Heart right ventricle (tissue), 16 donors: ENCODE results near the gene PRTFDC1. TPM values are rescaled to one million over a fixed set of nuclear protein-coding genes. Genes with fewer than 3 reads are reported as not detected.

Experiments used
- ATAC-seq, 8 donors: fragments of 200-7000 bp; cut with Tn5 transposase; one replicate each; pipeline ENCODE4 v1.9.1; 2020; ENCODE audit warnings: mild to moderate bottlenecking in 8 of 8, moderate library complexity in 8 of 8, moderate number of reproducible peaks in 1 of 8
- DNase-seq, 2 donors: peaks; one replicate each; pipeline ENCODE4 v3.0.0-alpha.2; 2020
- H3K27ac ChIP-seq, 10 donors: fragments of 200-600 bp; sonication (generic) in 2 of 10; one replicate each; pipeline versions ENCODE4 v1.5.0 to v1.8.0; 2020 to 2022; ENCODE audit warnings: mild to moderate bottlenecking in 3 of 10
- H3K27me3 ChIP-seq, 7 donors: fragments of 200-600 bp; one replicate each; pipeline ENCODE4 v1.8.0; 2021 to 2022; ENCODE audit warnings: mild to moderate bottlenecking in 2 of 7
- H3K36me3 ChIP-seq, 9 donors: fragments of 200-600 bp; sonication (generic) in 1 of 9; one replicate each; pipeline versions ENCODE4 v1.5.0 to v1.8.0; 2020 to 2022; ENCODE audit warnings: mild to moderate bottlenecking in 2 of 9
- H3K4me1 ChIP-seq, 9 donors: fragments of 200-600 bp; sonication (generic) in 1 of 9; one replicate each; pipeline versions ENCODE4 v1.5.0 to v1.8.0; 2020 to 2022; ENCODE audit warnings: mild to moderate bottlenecking in 4 of 9
- H3K4me3 ChIP-seq, 10 donors: fragments of 200-600 bp; sonication (generic) in 2 of 10; one replicate each; pipeline versions ENCODE4 v1.5.0 to v1.8.0; 2020 to 2022; ENCODE audit warnings: mild to moderate bottlenecking in 7 of 10, moderate library complexity in 2 of 10
- H3K9me3 ChIP-seq, 11 donors: fragments of 200-600 bp in 10 of 11; sonication (generic) in 2 of 11; one replicate each; pipeline versions ENCODE4 v1.5.0 to v1.8.0; 2013 to 2022; ENCODE audit warnings: mild to moderate bottlenecking in 2 of 11, control low read depth in 1 of 11, moderate library complexity in 1 of 11
- CTCF ChIP-seq, 9 donors: fragments of 200-600 bp; sonication (generic) in 2 of 9; IDR thresholded peaks; one replicate each; pipeline versions ENCODE4 v1.5.0 to v1.8.0; 2021 to 2022; ENCODE audit warnings: antibody characterized with exemption in 9 of 9, mild to moderate bottlenecking in 5 of 9, moderate library complexity in 1 of 9
- WGBS, 2 donors: extraction: QIAGEN DNeasy Blood & Tissue Kit; methylation state at CpG; one replicate each; pipeline ENCODE4 v1.1.7; 2013; ENCODE audit warnings: inconsistent platforms in 1 of 2; 5-methylcytosine and 5-hydroxymethylcytosine counted together
- intact Hi-C, 10 donors: fragments of 100-400 bp; cut with DNase I; formaldehyde crosslinking; loops; one replicate each; pipeline versions ENCODE4 v1.11.1 to v1.14.2; 2022
- polyA plus RNA-seq, 2 donors: library from polyadenylated mRNA; stranded (reverse); fragments of 200-250 nt; gene quantifications; one replicate each; pipeline ENCODE4 v1.2.3, GENCODE V29; 2013
- total RNA-seq, 10 donors: library from RNA; stranded (reverse); fragmentation: NEBNext Ultra II Directional in 3 of 10; extraction: Animal tissue kit (Norgen Biotek cat#: 25700) in 3 of 10; gene quantifications; one replicate each; pipeline versions ENCODE4 v1.2.1 to v1.2.4, GENCODE V29; 2021 to 2023
- donor health status: Arrhythmogenic right ventricular cardiomyopathy.
- donor health status: ischemic (EF 13 %, LVEDD 7.1; RV severe dilation, severe dysfunction).
- donor health status: healthy with polysubstance abuse.
- donor health status: DM: no; HTN: yes; CAD: no.
- donor health status: DM: no; HTN: no; CAD: no.
- donor health status: ischemic (EF 25% LVEDD 6.9; RV normal size, moderate dysfunction).
- donor health status: ischemic (EF 25% LVEDD 5.7; RV mildly dilated, moderate dysfunction).
- donor health status: healthy.
- donor health status: DM: yes; HTN: yes; CAD: no.
- donor health status: Ischemic cardiomyopathy.
- donor health status: ischemic (EF 35%, LVEDD 5.7; RV mildly dilated, moderate dysfunction).
- donor health status: nonischemic (EF 11% LVEDD 7.7; RV severe dilation, severe dysfunction).
- donor health status: DM: yes; HTN: yes; CAD: no.
- donor health status: PGD.
- donor health status: ischemic (EF 29% LVEDD 5.4; RV normal size, mild dysfunction).
- donor health status: nonischemic (EF 23%, LVEDD 6.1; RV moderate dilation, normal function).

PRTFDC1 gene
- total and polyA plus RNA-seq, 12 donors = 2.5 to 11.4 (median 5.0) TPM

GRCh38 chr10:24894728-24895127 lies 57.7 kb downstream of the PRTFDC1 start:
- Histone ChIP-seq H3K4me3 (no peak overlapping the region), H3K4me1 (peaks cover 0 to 27% (median 0%) of the 10 kb centered on the region in 9 donors), H3K36me3 (no peaks in the 10 kb centered on the region), H3K27me3 (no peaks in the 10 kb centered on the region), H3K27ac (peak overlapping the region in 1 of 10 donors; percentile 64), H3K9me3 (no peaks in the 10 kb centered on the region)
- intact Hi-C loops = no loop called here
- no peak for TF ChIP-seq CTCF (IDR thresholded peaks at IDR 0.05)
- DNase-seq (no peak), ATAC-seq (no peak)
- WGBS, 2 donors = 91 to 95% methylated on average over 8 of the region's 8 CpGs

GRCh38 chr10:24894309-24894708 lies 58.1 kb downstream of the PRTFDC1 start:
- ATAC-seq (peak in 3 of 8 donors; percentile 13 to 68 (median 60)), DNase-seq (no peak)
- no peaks in the 10 kb centered on the region for H3K36me3 ChIP-seq
- WGBS, 2 donors = 85 to 95% methylated on average over 5 of the region's 5 CpGs
- H3K4me1 ChIP-seq = peaks cover 0 to 31% (median 0%) of the 10 kb centered on the region in 9 donors
- intact Hi-C loops = no loop called here
- peak overlapping the region in 1 of 10 donors; percentile 64 for H3K27ac ChIP-seq
- no peaks in the 10 kb centered on the region for H3K27me3 ChIP-seq
- H3K4me3 ChIP-seq = no peak overlapping the region
- H3K9me3 ChIP-seq = no peaks in the 10 kb centered on the region
- no peak for TF ChIP-seq CTCF (IDR thresholded peaks at IDR 0.05)

- H3K4me3 ChIP-seq = no peak overlapping the region
- no peak for TF ChIP-seq CTCF (IDR thresholded peaks at IDR 0.05)
- no peaks in the 10 kb centered on the region for H3K9me3 ChIP-seq
- no peaks in the 10 kb centered on the region for H3K36me3 ChIP-seq
- no peak overlapping the region for H3K27ac ChIP-seq
- ATAC-seq = no peak
- intact Hi-C loops = no loop called here
- peaks cover 0 to 32% (median 0%) of the 10 kb centered on the region in 9 donors for H3K4me1 ChIP-seq
- no peak for DNase-seq
- WGBS, 2 donors = 97 to 99% methylated on average over 2 of the region's 2 CpGs
- H3K27me3 ChIP-seq = no peaks in the 10 kb centered on the region
Measured at GRCh38 chr10:24893127-24893526, 59.3 kb downstream of the PRTFDC1 start.

- Histone ChIP-seq H3K9me3 (no peaks in the 10 kb centered on the region), H3K36me3 (no peaks in the 10 kb centered on the region), H3K4me1 (peaks cover 0 to 24% (median 0%) of the 10 kb centered on the region in 9 donors), H3K27ac (no peak overlapping the region), H3K4me3 (no peak overlapping the region), H3K27me3 (no peaks in the 10 kb centered on the region)
- DNase-seq (no peak), ATAC-seq (no peak)
- no peak for TF ChIP-seq CTCF (IDR thresholded peaks at IDR 0.05)
- intact Hi-C loops = no loop called here
- 100% methylated on average over 1 of the region's 1 CpG for WGBS, 2 donors
Measured at GRCh38 chr10:24891823-24892222, 60.6 kb downstream of the PRTFDC1 start.
